Measurements from ENCODE around the gene SLC10A2.

- TF ChIP-seq POLR2A (IDR thresholded peaks at IDR 0.05; ENCODE audit: extremely low read depth, insufficient read length): no peak
- TF ChIP-seq, protein P1, sequence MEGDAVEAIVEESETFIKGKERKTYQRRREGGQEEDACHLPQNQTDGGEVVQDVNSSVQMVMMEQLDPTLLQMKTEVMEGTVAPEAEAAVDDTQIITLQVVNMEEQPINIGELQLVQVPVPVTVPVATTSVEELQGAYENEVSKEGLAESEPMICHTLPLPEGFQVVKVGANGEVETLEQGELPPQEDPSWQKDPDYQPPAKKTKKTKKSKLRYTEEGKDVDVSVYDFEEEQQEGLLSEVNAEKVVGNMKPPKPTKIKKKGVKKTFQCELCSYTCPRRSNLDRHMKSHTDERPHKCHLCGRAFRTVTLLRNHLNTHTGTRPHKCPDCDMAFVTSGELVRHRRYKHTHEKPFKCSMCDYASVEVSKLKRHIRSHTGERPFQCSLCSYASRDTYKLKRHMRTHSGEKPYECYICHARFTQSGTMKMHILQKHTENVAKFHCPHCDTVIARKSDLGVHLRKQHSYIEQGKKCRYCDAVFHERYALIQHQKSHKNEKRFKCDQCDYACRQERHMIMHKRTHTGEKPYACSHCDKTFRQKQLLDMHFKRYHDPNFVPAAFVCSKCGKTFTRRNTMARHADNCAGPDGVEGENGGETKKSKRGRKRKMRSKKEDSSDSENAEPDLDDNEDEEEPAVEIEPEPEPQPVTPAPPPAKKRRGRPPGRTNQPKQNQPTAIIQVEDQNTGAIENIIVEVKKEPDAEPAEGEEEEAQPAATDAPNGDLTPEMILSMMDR (IDR thresholded peaks at IDR 0.05; ENCODE audit: low read depth, low read length): no peak
- TF ChIP-seq, protein P2, sequence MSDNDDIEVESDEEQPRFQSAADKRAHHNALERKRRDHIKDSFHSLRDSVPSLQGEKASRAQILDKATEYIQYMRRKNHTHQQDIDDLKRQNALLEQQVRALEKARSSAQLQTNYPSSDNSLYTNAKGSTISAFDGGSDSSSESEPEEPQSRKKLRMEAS (IDR thresholded peaks at IDR 0.05; ENCODE audit: low read depth, low read length): no peak
Measured at GRCh38 chr13:103101901-103102300, 35.7 kb upstream of the SLC10A2 start.

All from NB4 (cell line).